Endodermal cell (in vitro differentiated cells): ENCODE data around the gene PCSK9. TPM values are rescaled to one million over a fixed set of nuclear protein-coding genes. Genes with fewer than 3 reads are reported as not detected.

ENCODE experiments used
- DNase-seq: peaks from one replicate; pipeline ENCODE4 v3.0.0-alpha.2; 2017
- H3K27ac ChIP-seq: 2 replicates; pipeline ENCODE4 v1.5.1; 2013; ENCODE audit warnings: mild to moderate bottlenecking, low read depth, low read length, moderate library complexity
- H3K27me3 ChIP-seq: 2 replicates; pipeline ENCODE4 v1.6.1; 2013; ENCODE audit warnings: mild to moderate bottlenecking, low read length, moderate library complexity; ENCODE audit not compliant: insufficient read depth, control insufficient read depth, poor library complexity, severe bottlenecking
- H3K36me3 ChIP-seq: 2 replicates; pipeline ENCODE4 v1.7.0; 2013; ENCODE audit warnings: mild to moderate bottlenecking, low read length, moderate library complexity; ENCODE audit not compliant: control insufficient read depth, insufficient read depth
- H3K4me1 ChIP-seq: one replicate; pipeline ENCODE4 v1.7.0; 2013; ENCODE audit warnings: low read length; ENCODE audit not compliant: control insufficient read depth, insufficient read depth
- H3K4me3 ChIP-seq: 2 replicates; pipeline ENCODE4 v1.5.1; 2013; ENCODE audit warnings: mild to moderate bottlenecking, low read length, moderate library complexity
- H3K9ac ChIP-seq: 2 replicates; pipeline ENCODE4 v1.6.1; 2013; ENCODE audit warnings: mild to moderate bottlenecking, low read length, moderate library complexity; ENCODE audit not compliant: poor library complexity, severe bottlenecking; ENCODE audit errors: extremely low read depth
- H3K9me3 ChIP-seq: 2 replicates; pipeline ENCODE4 v1.6.1; 2013; ENCODE audit warnings: mild to moderate bottlenecking, low read length, moderate library complexity; ENCODE audit not compliant: control insufficient read depth
- H3K27ac Mint-ChIP-seq: 2 replicates; pipeline ENCODE4 v1.8.0; 2020; ENCODE audit warnings: mixed read lengths
- H3K27me3 Mint-ChIP-seq: 2 replicates; pipeline ENCODE4 v1.8.0; 2021; ENCODE audit warnings: mild to moderate bottlenecking, mixed read lengths; ENCODE audit not compliant: insufficient read depth
- H3K36me3 Mint-ChIP-seq: 2 replicates; pipeline ENCODE4 v1.8.0; 2020; ENCODE audit warnings: low read depth, mixed read lengths
- H3K4me1 Mint-ChIP-seq: 2 replicates; pipeline ENCODE4 v1.8.0; 2020; ENCODE audit warnings: mixed read lengths
- H3K4me3 Mint-ChIP-seq: 2 replicates; pipeline ENCODE4 v1.8.0; 2020; ENCODE audit warnings: mild to moderate bottlenecking, moderate library complexity, mixed read lengths
- H3K9me3 Mint-ChIP-seq: 2 replicates; pipeline ENCODE4 v1.8.0; 2020; ENCODE audit warnings: mild to moderate bottlenecking, mixed read lengths
- WGBS, 2 experiments: methylation state at CpG; one replicate each; pipeline versions ENCODE4 v1.1.5 to v1.1.7; 2013; ENCODE audit warnings: missing lambda C conversion rate in 2 of 2, mixed read lengths in 1 of 2; ENCODE audit not compliant: insufficient coverage in 1 of 2, insufficient read length in 1 of 2; 5-methylcytosine and 5-hydroxymethylcytosine counted together
- total RNA-seq, 2 donors: library from RNA; stranded (reverse); fragmentation: NEBNext Ultra II Directional in 1 of 2; extraction: Animal tissue kit (Norgen Biotek cat#: 25700) in 1 of 2; gene quantifications; 2 replicates in 1 of 2; 3 replicates in 1 of 2; pipeline ENCODE4 v1.2.1, GENCODE V29; 2021
- TF ChIP-seq, protein P1 (sequence below): fragments of 200-600 bp; sonication (generic); conservative IDR thresholded peaks from 2 replicates; pipeline ENCODE4 v1.5.0; 2021; ENCODE audit warnings: antibody characterized with exemption, mild to moderate bottlenecking

Gene PCSK9
- total RNA-seq, 2 donors from 2014 or later, result 26.1 to 59.9 TPM

DNA sequence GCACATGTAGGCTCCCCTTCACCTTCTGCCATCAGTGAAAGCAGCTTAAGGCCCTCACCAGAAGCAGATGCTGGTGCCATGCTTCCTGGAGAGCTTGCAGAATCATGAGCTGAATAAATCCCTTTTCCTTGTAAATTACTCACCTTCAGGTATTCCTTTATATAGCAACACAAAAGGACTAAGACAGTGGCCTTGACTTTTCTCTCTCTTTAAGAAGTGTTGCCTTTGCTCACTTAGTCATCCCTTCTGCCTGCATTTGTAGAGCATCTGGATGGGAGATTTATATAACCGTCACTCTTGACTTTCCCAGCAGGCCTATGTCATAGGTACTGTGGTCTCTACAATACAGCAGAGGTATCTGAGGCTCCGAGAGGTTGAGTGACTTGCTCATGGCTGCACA lies 3.7 kb downstream of the PCSK9 start:
- Mint-ChIP-seq H3K4me1 (peaks cover 32% of the 10 kb centered on the region), H3K27ac (no peak overlapping the region), H3K9me3 (no peaks in the 10 kb centered on the region), H3K27me3 (peaks cover 44% of the 10 kb centered on the region), H3K4me3 (no peak overlapping the region), H3K36me3 (peaks cover 44% of the 10 kb centered on the region)
- no peaks in the 10 kb centered on the region for H3K9me3 ChIP-seq
- H3K4me3 ChIP-seq, result no peak overlapping the region
- H3K27me3 ChIP-seq, result peaks cover 33% of the 10 kb centered on the region
- no peak overlapping the region for H3K27ac ChIP-seq
- TF ChIP-seq, protein P1, sequence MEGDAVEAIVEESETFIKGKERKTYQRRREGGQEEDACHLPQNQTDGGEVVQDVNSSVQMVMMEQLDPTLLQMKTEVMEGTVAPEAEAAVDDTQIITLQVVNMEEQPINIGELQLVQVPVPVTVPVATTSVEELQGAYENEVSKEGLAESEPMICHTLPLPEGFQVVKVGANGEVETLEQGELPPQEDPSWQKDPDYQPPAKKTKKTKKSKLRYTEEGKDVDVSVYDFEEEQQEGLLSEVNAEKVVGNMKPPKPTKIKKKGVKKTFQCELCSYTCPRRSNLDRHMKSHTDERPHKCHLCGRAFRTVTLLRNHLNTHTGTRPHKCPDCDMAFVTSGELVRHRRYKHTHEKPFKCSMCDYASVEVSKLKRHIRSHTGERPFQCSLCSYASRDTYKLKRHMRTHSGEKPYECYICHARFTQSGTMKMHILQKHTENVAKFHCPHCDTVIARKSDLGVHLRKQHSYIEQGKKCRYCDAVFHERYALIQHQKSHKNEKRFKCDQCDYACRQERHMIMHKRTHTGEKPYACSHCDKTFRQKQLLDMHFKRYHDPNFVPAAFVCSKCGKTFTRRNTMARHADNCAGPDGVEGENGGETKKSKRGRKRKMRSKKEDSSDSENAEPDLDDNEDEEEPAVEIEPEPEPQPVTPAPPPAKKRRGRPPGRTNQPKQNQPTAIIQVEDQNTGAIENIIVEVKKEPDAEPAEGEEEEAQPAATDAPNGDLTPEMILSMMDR, result no peak
- no peak for DNase-seq
- H3K9ac ChIP-seq, result no peak overlapping the region
- no peaks in the 10 kb centered on the region for H3K36me3 ChIP-seq
- 89 to 100% methylated on average over 2 of the region's 2 CpGs for WGBS, 2 experiments
- H3K4me1 ChIP-seq, result peaks cover 10% of the 10 kb centered on the region

GRCh38 chr1:55043726-55044125 lies 4.4 kb downstream of the PCSK9 start:
- 95 to 98% methylated on average over 9 of the region's 9 CpGs for WGBS, 2 experiments
- H3K9me3 ChIP-seq, result no peaks in the 10 kb centered on the region
- no peak overlapping the region for H3K27ac ChIP-seq
- H3K27ac Mint-ChIP-seq, result no peak overlapping the region
- no peak overlapping the region for H3K9ac ChIP-seq
- TF ChIP-seq, protein P1, result no peak
- no peaks in the 10 kb centered on the region for H3K9me3 Mint-ChIP-seq
- H3K27me3 Mint-ChIP-seq, result peaks cover 37% of the 10 kb centered on the region
- peaks cover 26% of the 10 kb centered on the region for H3K27me3 ChIP-seq
- no peak overlapping the region for H3K4me3 Mint-ChIP-seq
- no peak overlapping the region for H3K4me3 ChIP-seq
- H3K4me1 ChIP-seq, result peaks cover 13% of the 10 kb centered on the region
- no peak for DNase-seq
- H3K36me3 ChIP-seq, result no peaks in the 10 kb centered on the region
- H3K4me1 Mint-ChIP-seq, result peaks cover 27% of the 10 kb centered on the region
- peaks cover 45% of the 10 kb centered on the region for H3K36me3 Mint-ChIP-seq

DNA sequence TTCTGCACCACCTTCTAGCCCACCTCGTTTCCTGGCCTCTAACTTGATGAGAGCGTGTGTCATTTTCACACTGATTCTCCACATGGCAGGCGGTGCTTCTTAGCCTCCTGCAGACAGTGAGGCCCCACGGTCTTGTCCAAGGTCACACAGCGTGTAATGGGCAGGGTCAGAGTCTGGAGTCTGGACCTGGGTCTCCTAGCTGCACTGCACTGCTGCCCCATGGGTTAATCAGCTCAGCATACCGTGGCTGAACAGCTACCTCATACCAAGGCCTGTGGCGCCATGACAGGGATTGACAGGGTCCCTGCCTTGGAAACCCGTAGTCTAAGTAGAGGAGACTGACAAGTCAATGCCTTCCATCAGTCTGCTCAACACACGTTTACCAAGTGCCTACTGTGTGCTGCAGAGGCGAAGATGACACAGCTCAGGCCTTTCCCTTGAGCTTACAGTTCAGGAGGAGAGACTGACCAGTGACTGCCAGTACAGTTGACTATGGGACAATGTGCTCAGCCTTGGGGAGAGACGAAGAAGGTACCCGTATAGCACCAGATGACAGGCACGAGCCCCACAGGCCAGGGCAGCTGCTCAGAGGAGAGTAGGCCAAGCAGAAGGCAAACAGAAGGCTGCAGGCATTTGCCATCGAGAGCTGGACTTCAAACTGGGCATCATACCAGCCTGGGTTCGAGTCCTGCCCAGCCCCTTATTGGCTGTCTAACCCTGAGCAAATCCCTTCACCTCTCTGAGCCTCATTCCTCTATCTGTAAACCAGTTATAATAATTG lies 5.5 kb downstream of the PCSK9 start:
- Mint-ChIP-seq H3K27ac (no peak overlapping the region), H3K4me1 (peaks cover 29% of the 10 kb centered on the region), H3K9me3 (no peaks in the 10 kb centered on the region), H3K36me3 (peaks cover 49% of the 10 kb centered on the region), H3K4me3 (no peak overlapping the region), H3K27me3 (peaks cover 26% of the 10 kb centered on the region)
- peaks cover 17% of the 10 kb centered on the region for H3K27me3 ChIP-seq
- peaks cover 11% of the 10 kb centered on the region for H3K4me1 ChIP-seq
- no peak overlapping the region for H3K9ac ChIP-seq
- TF ChIP-seq, protein P1, result no peak
- no peak for DNase-seq
- H3K9me3 ChIP-seq, result no peaks in the 10 kb centered on the region
- 92 to 94% methylated on average over 13 to 15 of the region's 15 CpGs for WGBS, 2 experiments
- no peak overlapping the region for H3K27ac ChIP-seq
- no peak overlapping the region for H3K4me3 ChIP-seq
- no peaks in the 10 kb centered on the region for H3K36me3 ChIP-seq
